SK-N-MC (cell line): ENCODE measurements around the gene HSP90AB1.

ENCODE experiments used
- EZH2 ChIP-seq: fragments of 200-600 bp; sonication (generic); IDR thresholded peaks from one replicate; pipeline ENCODE4 v1.6.1; 2017; ENCODE audit warnings: antibody characterized with exemption
- POLR2AphosphoS5 ChIP-seq: IDR thresholded peaks from 2 replicates; pipeline ENCODE4 v1.6.1; 2012; ENCODE audit warnings: mild to moderate bottlenecking, low read depth, low read length, borderline replicate concordance

DNA sequence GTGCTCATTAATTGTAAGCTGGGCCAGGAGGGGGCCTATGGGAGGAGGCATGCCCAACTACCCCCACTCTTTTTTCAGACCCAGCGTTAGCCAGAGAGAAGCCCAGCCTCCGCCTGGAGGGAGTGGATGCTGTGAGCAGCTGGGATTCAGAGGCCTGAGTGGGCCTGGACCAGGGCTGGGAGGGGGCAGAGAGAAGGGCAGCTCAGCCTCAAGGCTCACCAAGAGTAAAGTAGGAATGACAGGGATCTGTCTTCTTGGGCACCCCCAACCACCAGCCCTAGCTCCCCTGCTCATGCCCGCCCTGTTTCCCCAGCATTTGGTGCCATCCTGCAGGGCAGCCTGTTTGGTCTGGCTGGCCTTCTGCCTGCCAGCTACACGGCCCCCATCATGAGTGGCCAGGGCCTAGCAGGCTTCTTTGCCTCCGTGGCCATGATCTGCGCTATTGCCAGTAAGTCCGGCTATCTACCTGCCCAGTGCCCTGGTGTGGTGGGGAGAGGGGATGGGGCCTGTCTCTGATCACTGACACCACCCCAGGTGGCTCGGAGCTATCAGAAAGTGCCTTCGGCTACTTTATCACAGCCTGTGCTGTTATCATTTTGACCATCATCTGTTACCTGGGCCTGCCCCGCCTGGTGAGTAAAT lies 16.7 kb upstream of the HSP90AB1 start:
- TF ChIP-seq EZH2, result no peak
- TF ChIP-seq POLR2AphosphoS5, result no peak
